SK-N-SH (cell line): ENCODE results near the gene NCAM1.

Experiments
- CTCF ChIP-seq: fragments of 200-600 bp; sonication (generic); IDR thresholded peaks from 2 replicates; pipeline ENCODE4 v1.6.1; 2017; ENCODE audit warnings: antibody characterized with exemption, mild to moderate bottlenecking, moderate library complexity
- EP300 ChIP-seq, 2 experiments: IDR thresholded peaks; 2 replicates each; pipeline versions ENCODE4 v1.4.0 to v1.6.1; 2012; ENCODE audit warnings: borderline replicate concordance in 1 of 2, low read depth in 1 of 2, low read length in 1 of 2
- FOXM1 ChIP-seq: IDR thresholded peaks from 2 replicates; pipeline ENCODE4 v1.4.0; 2012; ENCODE audit warnings: low read depth, mild to moderate bottlenecking
- MXI1 ChIP-seq: IDR thresholded peaks from 2 replicates; pipeline ENCODE4 v1.6.1; 2012; ENCODE audit warnings: mild to moderate bottlenecking, low read depth, low read length, improper control_type of control experiment
- POLR2AphosphoS5 ChIP-seq: IDR thresholded peaks from 2 replicates; pipeline ENCODE4 v1.6.1; 2012; ENCODE audit warnings: low read depth, low read length
- REST ChIP-seq: IDR thresholded peaks from 2 replicates; pipeline ENCODE4 v1.6.1; 2012; ENCODE audit warnings: mild to moderate bottlenecking, low read depth, low read length, moderate library complexity
- RFX5 ChIP-seq: IDR thresholded peaks from 2 replicates; pipeline ENCODE4 v1.6.1; 2012; ENCODE audit warnings: mild to moderate bottlenecking, improper control_type of control experiment, low read length
- SMC3 ChIP-seq: IDR thresholded peaks from 2 replicates; pipeline ENCODE4 v1.6.1; 2012; ENCODE audit warnings: low read depth, low read length, improper control_type of control experiment
- TAF1 ChIP-seq: IDR thresholded peaks from 2 replicates; pipeline ENCODE4 v1.6.1; 2012; ENCODE audit warnings: low read depth, mild to moderate bottlenecking, low read length, moderate library complexity, borderline replicate concordance
- TF ChIP-seq, protein P1 (sequence below): IDR thresholded peaks from 2 replicates; pipeline ENCODE4; 2012

DNA sequence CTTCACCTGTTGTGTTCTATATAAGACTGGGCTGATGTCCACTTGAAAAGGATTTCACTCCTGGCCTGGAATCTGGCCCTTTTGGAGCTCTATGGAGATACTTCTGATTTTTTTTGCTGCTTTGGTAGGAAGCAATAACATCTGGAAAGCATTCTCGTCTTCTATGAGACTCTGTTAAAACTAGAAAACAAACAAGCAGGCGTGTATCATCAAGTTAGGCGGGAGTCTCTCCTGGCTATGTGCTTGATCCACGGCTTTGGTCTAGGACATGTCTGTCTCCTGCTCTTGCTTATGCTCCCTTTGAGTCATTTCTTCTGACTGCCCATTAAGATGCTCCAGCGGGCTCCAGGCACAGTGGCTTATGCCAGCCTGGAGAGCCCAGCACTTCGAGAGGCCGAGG is 231.8 kb downstream of the NCAM1 start:
- TF ChIP-seq RFX5 (no peak), CTCF (no peak), EP300 (IDR thresholded peaks at IDR 0.05; ENCODE audit: borderline replicate concordance in 1 of 2, low read depth in 1 of 2, low read length in 1 of 2) (no peak), POLR2AphosphoS5 (no peak), TAF1 (no peak), SMC3 (no peak), REST (no peak), MXI1 (no peak), FOXM1 (no peak)
- TF ChIP-seq, protein P1, sequence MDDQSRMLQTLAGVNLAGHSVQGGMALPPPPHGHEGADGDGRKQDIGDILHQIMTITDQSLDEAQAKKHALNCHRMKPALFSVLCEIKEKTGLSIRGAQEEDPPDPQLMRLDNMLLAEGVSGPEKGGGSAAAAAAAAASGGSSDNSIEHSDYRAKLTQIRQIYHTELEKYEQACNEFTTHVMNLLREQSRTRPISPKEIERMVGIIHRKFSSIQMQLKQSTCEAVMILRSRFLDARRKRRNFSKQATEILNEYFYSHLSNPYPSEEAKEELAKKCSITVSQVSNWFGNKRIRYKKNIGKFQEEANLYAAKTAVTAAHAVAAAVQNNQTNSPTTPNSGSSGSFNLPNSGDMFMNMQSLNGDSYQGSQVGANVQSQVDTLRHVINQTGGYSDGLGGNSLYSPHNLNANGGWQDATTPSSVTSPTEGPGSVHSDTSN: no peak
